ENCODE results near the gene DGKA.

The DGKA gene

GRCh38 chr12:55931780-55932550 lies 1.0 kb downstream of the DGKA start:
- no peak for DNase-seq (ENCODE audit: low read depth in 2 of 2)

- no peak for DNase-seq (ENCODE audit: low read depth in 2 of 2)
These were observed 1.6 kb downstream of the DGKA start for GRCh38 chr12:55932551-55932910.

- DNase-seq (ENCODE audit: low read depth in 2 of 2) = no peak
These were observed 2.3 kb downstream of the DGKA start for GRCh38 chr12:55933169-55933798.

GRCh38 chr12:55933799-55934742 lies 3.1 kb downstream of the DGKA start:
- no peak for DNase-seq (ENCODE audit: low read depth in 2 of 2)

GRCh38 chr12:55934773-55935172 lies 3.8 kb downstream of the DGKA start:
- DNase-seq (ENCODE audit: low read depth in 2 of 2) = no peak

- no peak for DNase-seq (ENCODE audit: low read depth in 2 of 2)
These were observed 4.8 kb downstream of the DGKA start for GRCh38 chr12:55935738-55936151.

GRCh38 chr12:55937981-55938380 lies 7.0 kb downstream of the DGKA start:
- no peak for DNase-seq (ENCODE audit: low read depth in 2 of 2)

GRCh38 chr12:55938826-55939501 lies 8.0 kb downstream of the DGKA start:
- DNase-seq (ENCODE audit: low read depth in 2 of 2) = no peak

- peak; percentile 65 to 71 for DNase-seq (ENCODE audit: low read depth in 2 of 2)
These were observed 9.2 kb downstream of the DGKA start for GRCh38 chr12:55940065-55940732.

GRCh38 chr12:55942055-55942454 lies 11.1 kb downstream of the DGKA start:
- no peak for DNase-seq (ENCODE audit: low read depth in 2 of 2)

- no peak for DNase-seq (ENCODE audit: low read depth in 2 of 2)
These were observed 11.7 kb downstream of the DGKA start for GRCh38 chr12:55942577-55943136.

- no peak for DNase-seq (ENCODE audit: low read depth in 2 of 2)
These were observed 15.6 kb downstream of the DGKA start for GRCh38 chr12:55946553-55946952.

- DNase-seq (ENCODE audit: low read depth in 2 of 2) = no peak
These were observed 24.4 kb downstream of the DGKA start for GRCh38 chr12:55955344-55955743.

GRCh38 chr12:55955800-55956508 lies 25.0 kb downstream of the DGKA start:
- peak in 1 of 2 donors; percentile 42 for DNase-seq (ENCODE audit: low read depth in 2 of 2)

GRCh38 chr12:55957106-55957859 lies 26.3 kb downstream of the DGKA start:
- no peak for DNase-seq (ENCODE audit: low read depth in 2 of 2)

GRCh38 chr12:55963760-55964159 lies 32.8 kb downstream of the DGKA start:
- no peak for DNase-seq (ENCODE audit: low read depth in 2 of 2)

- DNase-seq (ENCODE audit: low read depth in 2 of 2) = no peak
These were observed 34.3 kb downstream of the DGKA start for GRCh38 chr12:55965240-55965639.

- DNase-seq (ENCODE audit: low read depth in 2 of 2) = no peak
These were observed 35.0 kb downstream of the DGKA start, which contains the start of gene PMEL for GRCh38 chr12:55965941-55966407. Gene PMEL (minus strand): TSS chr12:55966042. CDS start chr12:55966011, 31 bp downstream.
